Kidney epithelial cell (primary cell): Measurements from ENCODE around the gene ATP6V0A1. TPM values are rescaled to one million over a fixed set of nuclear protein-coding genes. Genes with fewer than 3 reads are reported as not detected.

ENCODE experiments used
- DNase-seq: peaks from one replicate; pipeline ENCODE4 v3.0.0-alpha.2; 2010; ENCODE audit warnings: low read depth
- H3K27me3 ChIP-seq: 2 replicates; pipeline ENCODE4 v1.6.0; 2011; ENCODE audit warnings: low read length; ENCODE audit not compliant: control insufficient read depth, insufficient read depth
- H3K36me3 ChIP-seq: 2 replicates; pipeline ENCODE4 v1.5.1; 2011; ENCODE audit warnings: low read length; ENCODE audit not compliant: control insufficient read depth, insufficient read depth
- H3K4me3 ChIP-seq: 2 replicates; pipeline ENCODE4 v1.5.1; 2011; ENCODE audit warnings: low read depth, mild to moderate bottlenecking, control low read depth, low read length
- total RNA-seq: library from RNA; depleted of rRNA; stranded (reverse); fragments of >200 nt; gene quantifications from 2 replicates; pipeline ENCODE4 v1.2.3, GENCODE V29; 2015
- TF ChIP-seq, protein P1 (sequence below): IDR thresholded peaks from 2 replicates; pipeline ENCODE4 v1.5.1; 2011; ENCODE audit warnings: mild to moderate bottlenecking, moderate library complexity, low read length, control low read depth, inconsistent platforms; ENCODE audit not compliant: insufficient read depth, poor library complexity, severe bottlenecking

The ATP6V0A1 gene
- total RNA-seq, 1 donor from 2014 or later, result 46.4 TPM

DNA sequence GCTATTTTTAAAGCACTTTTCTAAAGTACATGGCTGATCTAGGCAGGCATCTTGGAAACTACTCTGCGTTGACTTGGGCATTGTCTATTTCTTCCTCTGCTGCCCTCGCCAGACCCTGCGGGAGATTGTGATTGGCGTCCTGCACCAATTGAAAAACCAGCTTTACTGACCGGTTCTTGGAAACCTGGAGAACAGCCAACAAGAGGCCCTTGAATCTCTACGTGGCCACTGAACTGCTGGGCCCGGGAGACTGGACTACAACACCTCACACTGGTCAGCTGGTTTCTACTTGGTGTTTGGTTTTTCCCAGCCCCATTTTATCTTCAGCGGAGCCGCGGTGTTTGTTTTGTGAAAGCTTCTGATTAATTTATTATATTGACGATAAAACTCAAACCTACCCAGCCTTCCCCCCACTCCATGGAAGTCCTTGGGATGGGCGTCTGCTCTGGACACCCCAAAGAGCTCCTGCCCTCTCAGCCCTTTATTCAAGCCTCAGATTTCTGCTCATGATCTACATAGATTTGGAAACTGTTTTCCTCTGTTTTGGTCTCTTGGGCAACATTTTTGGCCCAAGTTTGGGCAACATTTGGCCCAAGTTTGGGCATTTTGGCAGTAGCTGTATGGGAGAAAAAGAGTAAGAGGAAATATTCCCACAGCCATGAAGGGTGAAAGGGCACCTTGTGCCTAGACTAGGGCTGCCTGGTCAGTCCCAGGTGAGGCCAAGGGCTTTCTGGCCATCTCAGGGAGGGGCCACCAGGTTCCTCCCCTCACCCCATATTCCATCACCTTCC, 113.0 kb downstream of the ATP6V0A1 start:
- Histone ChIP-seq H3K36me3 (peaks cover 1% of the 10 kb centered on the region), H3K27me3 (no peaks in the 10 kb centered on the region), H3K4me3 (no peak overlapping the region)
- no peak for DNase-seq
- TF ChIP-seq, protein P1, sequence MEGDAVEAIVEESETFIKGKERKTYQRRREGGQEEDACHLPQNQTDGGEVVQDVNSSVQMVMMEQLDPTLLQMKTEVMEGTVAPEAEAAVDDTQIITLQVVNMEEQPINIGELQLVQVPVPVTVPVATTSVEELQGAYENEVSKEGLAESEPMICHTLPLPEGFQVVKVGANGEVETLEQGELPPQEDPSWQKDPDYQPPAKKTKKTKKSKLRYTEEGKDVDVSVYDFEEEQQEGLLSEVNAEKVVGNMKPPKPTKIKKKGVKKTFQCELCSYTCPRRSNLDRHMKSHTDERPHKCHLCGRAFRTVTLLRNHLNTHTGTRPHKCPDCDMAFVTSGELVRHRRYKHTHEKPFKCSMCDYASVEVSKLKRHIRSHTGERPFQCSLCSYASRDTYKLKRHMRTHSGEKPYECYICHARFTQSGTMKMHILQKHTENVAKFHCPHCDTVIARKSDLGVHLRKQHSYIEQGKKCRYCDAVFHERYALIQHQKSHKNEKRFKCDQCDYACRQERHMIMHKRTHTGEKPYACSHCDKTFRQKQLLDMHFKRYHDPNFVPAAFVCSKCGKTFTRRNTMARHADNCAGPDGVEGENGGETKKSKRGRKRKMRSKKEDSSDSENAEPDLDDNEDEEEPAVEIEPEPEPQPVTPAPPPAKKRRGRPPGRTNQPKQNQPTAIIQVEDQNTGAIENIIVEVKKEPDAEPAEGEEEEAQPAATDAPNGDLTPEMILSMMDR, result no peak

Other genes starting within 250 kb of the ATP6V0A1 start
- gene STAT5B, start 182.5 kb upstream of the ATP6V0A1 start, total RNA-seq, result 27.5 and 29.6 TPM in 2 replicates
- 11.4 and 24.4 TPM in 2 replicates for gene STAT5A, start 170.4 kb upstream of the ATP6V0A1 start, total RNA-seq
- gene STAT3, start 70.4 kb upstream of the ATP6V0A1 start, total RNA-seq, result 74.9 and 80.8 TPM in 2 replicates
- gene CAVIN1, start 35.6 kb upstream of the ATP6V0A1 start, total RNA-seq, result 58.5 and 70.2 TPM in 2 replicates
- 46.2 and 49.2 TPM in 2 replicates for gene NAGLU, start 77.4 kb downstream of the ATP6V0A1 start, total RNA-seq
- gene HSD17B1, start 94.0 kb downstream of the ATP6V0A1 start, total RNA-seq, result 0.34 and 1.8 TPM in 2 replicates
- 26.8 and 34.3 TPM in 2 replicates for gene COASY, start 103.3 kb downstream of the ATP6V0A1 start, total RNA-seq
- 33.9 and 35.9 TPM in 2 replicates for gene MLX, start 108.2 kb downstream of the ATP6V0A1 start, total RNA-seq
- 3.9 and 7.9 TPM in 2 replicates for gene PSMC3IP, start 118.9 kb downstream of the ATP6V0A1 start, total RNA-seq
- gene RETREG3, start 150.5 kb downstream of the ATP6V0A1 start, total RNA-seq, result 64.9 and 68.2 TPM in 2 replicates
- 37.6 and 56.1 TPM in 2 replicates for gene TUBG1, start 150.8 kb downstream of the ATP6V0A1 start, total RNA-seq
- 11.3 and 15.0 TPM in 2 replicates for gene TUBG2, start 200.4 kb downstream of the ATP6V0A1 start, total RNA-seq
- gene PLEKHH3, start 218.1 kb downstream of the ATP6V0A1 start, total RNA-seq, result 10.2 and 11.2 TPM in 2 replicates
- gene CCR10, start 223.0 kb downstream of the ATP6V0A1 start, total RNA-seq, result 3.1 and 8.9 TPM in 2 replicates
- gene CNTNAP1, start 223.7 kb downstream of the ATP6V0A1 start, total RNA-seq, result 5.8 and 7.0 TPM in 2 replicates